Measurements from ENCODE around the gene UNC119B. TPM values are rescaled to one million over a fixed set of nuclear protein-coding genes. Genes with fewer than 3 reads are reported as not detected.

The UNC119B gene
- total and polyA plus RNA-seq, 7 donors: 4.3 to 10.9 (median 8.2) TPM

- Histone ChIP-seq H3K27me3 (ENCODE audit: insufficient read depth in 3 of 3, low read length in 2 of 3) (no peaks in the 10 kb centered on the region), H3K27ac (no peak overlapping the region), H3K9me3 (no peaks in the 10 kb centered on the region), H3K4me3 (no peak overlapping the region), H3K4me1 (no peaks in the 10 kb centered on the region), H3K36me3 (ENCODE audit: insufficient read depth in 1 of 2, low read depth in 1 of 2) (no peaks in the 10 kb centered on the region)
- no peak for DNase-seq
- intact Hi-C loops (cut with DNase I): no loop called here
- ATAC-seq: no peak
- WGBS, 3 donors: 92 to 96% (median 95%) methylated on average over 5 of the region's 5 CpGs
- TF ChIP-seq, protein P1, sequence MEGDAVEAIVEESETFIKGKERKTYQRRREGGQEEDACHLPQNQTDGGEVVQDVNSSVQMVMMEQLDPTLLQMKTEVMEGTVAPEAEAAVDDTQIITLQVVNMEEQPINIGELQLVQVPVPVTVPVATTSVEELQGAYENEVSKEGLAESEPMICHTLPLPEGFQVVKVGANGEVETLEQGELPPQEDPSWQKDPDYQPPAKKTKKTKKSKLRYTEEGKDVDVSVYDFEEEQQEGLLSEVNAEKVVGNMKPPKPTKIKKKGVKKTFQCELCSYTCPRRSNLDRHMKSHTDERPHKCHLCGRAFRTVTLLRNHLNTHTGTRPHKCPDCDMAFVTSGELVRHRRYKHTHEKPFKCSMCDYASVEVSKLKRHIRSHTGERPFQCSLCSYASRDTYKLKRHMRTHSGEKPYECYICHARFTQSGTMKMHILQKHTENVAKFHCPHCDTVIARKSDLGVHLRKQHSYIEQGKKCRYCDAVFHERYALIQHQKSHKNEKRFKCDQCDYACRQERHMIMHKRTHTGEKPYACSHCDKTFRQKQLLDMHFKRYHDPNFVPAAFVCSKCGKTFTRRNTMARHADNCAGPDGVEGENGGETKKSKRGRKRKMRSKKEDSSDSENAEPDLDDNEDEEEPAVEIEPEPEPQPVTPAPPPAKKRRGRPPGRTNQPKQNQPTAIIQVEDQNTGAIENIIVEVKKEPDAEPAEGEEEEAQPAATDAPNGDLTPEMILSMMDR (IDR thresholded peaks at IDR 0.05): no peak
Measured at GRCh38 chr12:120670667-120671066, 39.6 kb upstream of the UNC119B start.

- Histone ChIP-seq H3K36me3 (ENCODE audit: insufficient read depth in 1 of 2, low read depth in 1 of 2) (no peaks in the 10 kb centered on the region), H3K9me3 (no peaks in the 10 kb centered on the region), H3K4me3 (no peak overlapping the region), H3K4me1 (no peaks in the 10 kb centered on the region), H3K27me3 (ENCODE audit: insufficient read depth in 3 of 3, low read length in 2 of 3) (no peaks in the 10 kb centered on the region), H3K27ac (no peak overlapping the region)
- no peak for ATAC-seq
- no peak for DNase-seq
- intact Hi-C loops (cut with DNase I): no loop called here
- TF ChIP-seq, protein P1 (IDR thresholded peaks at IDR 0.05): no peak
- 85 to 94% (median 93%) methylated on average over 6 of the region's 6 CpGs for WGBS, 3 donors
Measured at GRCh38 chr12:120674097-120674636, 36.1 kb upstream of the UNC119B start.

GRCh38 chr12:120677765-120678473 is 32.3 kb upstream of the UNC119B start:
- Histone ChIP-seq H3K9me3 (no peaks in the 10 kb centered on the region), H3K4me3 (no peak overlapping the region), H3K4me1 (no peaks in the 10 kb centered on the region), H3K27ac (peak overlapping the region; percentile 61), H3K27me3 (ENCODE audit: insufficient read depth in 3 of 3, low read length in 2 of 3) (no peaks in the 10 kb centered on the region), H3K36me3 (ENCODE audit: insufficient read depth in 1 of 2, low read depth in 1 of 2) (no peaks in the 10 kb centered on the region)
- TF ChIP-seq, protein P1 (IDR thresholded peaks at IDR 0.05): no peak
- DNase-seq (peak; percentile 39 to 67), ATAC-seq (peak in 3 of 4 donors; percentile 35 to 57 (median 53))
- intact Hi-C loops (cut with DNase I): no loop called here
- WGBS, 3 donors: 38 to 50% (median 49%) methylated on average over 7 of the region's 7 CpGs

DNA sequence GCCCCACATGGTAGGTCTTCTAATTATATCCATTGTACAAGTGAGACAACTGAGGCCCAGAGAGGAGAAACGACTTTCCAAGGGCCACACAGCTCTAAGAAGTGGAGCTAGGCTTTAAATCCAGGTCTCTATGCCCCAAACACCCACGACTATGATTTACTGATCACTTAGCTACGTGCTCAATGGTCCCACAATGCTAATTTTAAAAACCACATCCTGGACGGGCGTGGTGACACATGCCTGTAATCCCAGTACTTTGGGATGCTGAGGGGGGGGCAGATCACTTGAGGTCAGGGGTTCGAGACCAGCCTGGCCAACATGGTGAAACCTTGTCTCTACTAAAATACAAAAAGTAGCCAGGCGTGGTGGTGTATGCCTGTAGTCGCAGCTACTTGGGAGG is 31.7 kb upstream of the UNC119B start:
- DNase-seq: no peak
- WGBS, 3 donors: 69 to 70% (median 70%) methylated on average over 8 of the region's 8 CpGs
- H3K9me3 ChIP-seq: no peaks in the 10 kb centered on the region
- H3K27me3 ChIP-seq (ENCODE audit: insufficient read depth in 3 of 3, low read length in 2 of 3): no peaks in the 10 kb centered on the region
- no peaks in the 10 kb centered on the region for H3K36me3 ChIP-seq (ENCODE audit: insufficient read depth in 1 of 2, low read depth in 1 of 2)
- H3K4me3 ChIP-seq: no peak overlapping the region
- H3K4me1 ChIP-seq: no peaks in the 10 kb centered on the region
- intact Hi-C loops (cut with DNase I): no loop called here
- TF ChIP-seq, protein P1 (IDR thresholded peaks at IDR 0.05): no peak
- H3K27ac ChIP-seq: peak overlapping the region; percentile 61
- no peak for ATAC-seq
